Stimulated activated naive CD8-positive, alpha-beta T cell treated with anti-CD3 and anti-CD28 coated beads, Interleukin-15, amount 100 ng/mL, for 72 hours (primary cell): ENCODE results near the gene LIPI.
"Not testable (repeated sequence)": the region's sequence is repeated elsewhere in the genome, so short reads cannot be mapped to it uniquely, and the experiment has no call there.

Experiments used
- ATAC-seq: fragments of 150-1000 bp; cut with Tn5 transposase; 2 replicates; pipeline ENCODE4 v1.10.0; 2021; ENCODE audit warnings: mild to moderate bottlenecking, moderate library complexity
- DNase-seq, 2 donors: peaks; one replicate each; pipeline ENCODE4 v3.0.0; 2021 to 2022
- H3K27ac Mint-ChIP-seq, 2 donors: one replicate each; pipeline ENCODE4 v1.8.0; 2022; ENCODE audit warnings: mild to moderate bottlenecking in 2 of 2, mixed read lengths in 2 of 2, moderate library complexity in 2 of 2
- H3K27me3 Mint-ChIP-seq: one replicate; pipeline ENCODE4 v1.8.0; 2022; ENCODE audit warnings: mixed read lengths
- H3K4me1 Mint-ChIP-seq: one replicate; pipeline ENCODE4 v1.8.0; 2022; ENCODE audit warnings: mild to moderate bottlenecking, mixed read lengths
- H3K4me3 Mint-ChIP-seq, 2 donors: one replicate each; pipeline ENCODE4 v1.8.0; 2022; ENCODE audit warnings: mild to moderate bottlenecking in 2 of 2, mixed read lengths in 2 of 2, moderate library complexity in 1 of 2
- H3K9me3 Mint-ChIP-seq, 2 donors: one replicate each; pipeline ENCODE4 v1.8.0; 2022; ENCODE audit warnings: mixed read lengths in 2 of 2

Gene LIPI

DNA sequence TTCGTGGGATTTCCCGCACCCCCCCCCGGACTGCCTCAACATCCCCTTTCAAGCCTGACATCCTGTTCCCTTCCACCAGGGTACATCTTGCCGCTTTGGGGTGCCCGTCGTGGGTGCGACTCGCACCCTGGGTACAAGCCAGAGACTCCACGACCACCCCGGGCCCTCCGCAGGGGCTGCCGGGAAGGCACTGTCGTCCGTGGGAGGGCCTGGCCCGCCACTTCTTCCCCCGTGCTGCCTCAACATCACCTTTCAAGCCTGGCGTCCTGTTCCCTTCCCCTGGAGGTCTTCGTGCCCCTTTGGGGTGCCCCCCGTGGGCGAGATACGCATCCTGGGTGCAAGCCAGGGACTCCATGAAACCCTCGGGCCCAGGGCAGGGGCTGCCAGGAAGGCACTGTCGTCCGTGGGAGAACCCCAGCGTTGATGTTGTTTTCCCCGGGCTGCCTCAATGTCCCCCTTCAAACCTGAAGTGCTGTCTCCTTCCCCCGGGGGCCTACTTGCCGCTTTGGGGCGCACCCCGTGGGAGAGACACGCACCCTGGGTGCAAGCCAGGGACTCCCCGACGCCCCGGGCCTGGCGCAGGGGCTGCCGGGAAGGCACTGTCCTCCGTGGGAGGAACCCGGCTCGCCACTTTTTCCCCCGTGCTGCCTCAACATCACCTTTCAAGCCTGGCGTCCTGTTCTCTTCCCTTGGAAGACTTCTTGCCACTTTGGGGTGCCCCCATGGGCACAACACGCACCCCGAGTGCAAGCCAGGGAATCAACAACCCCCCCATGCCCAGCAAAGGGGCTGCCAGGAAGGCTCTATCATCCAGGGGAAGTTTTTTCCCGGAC lies 138.6 kb downstream of the LIPI start:
- Mint-ChIP-seq H3K4me1 (no peaks in the 10 kb centered on the region), H3K27me3 (no peaks in the 10 kb centered on the region), H3K4me3 (no peak overlapping the region), H3K27ac (peak overlapping the region in 1 of 2 donors; percentile 59), H3K9me3 (peaks cover 5 to 23% of the 10 kb centered on the region in 2 donors)
- ATAC-seq (no peak), DNase-seq (no peak)

DNA sequence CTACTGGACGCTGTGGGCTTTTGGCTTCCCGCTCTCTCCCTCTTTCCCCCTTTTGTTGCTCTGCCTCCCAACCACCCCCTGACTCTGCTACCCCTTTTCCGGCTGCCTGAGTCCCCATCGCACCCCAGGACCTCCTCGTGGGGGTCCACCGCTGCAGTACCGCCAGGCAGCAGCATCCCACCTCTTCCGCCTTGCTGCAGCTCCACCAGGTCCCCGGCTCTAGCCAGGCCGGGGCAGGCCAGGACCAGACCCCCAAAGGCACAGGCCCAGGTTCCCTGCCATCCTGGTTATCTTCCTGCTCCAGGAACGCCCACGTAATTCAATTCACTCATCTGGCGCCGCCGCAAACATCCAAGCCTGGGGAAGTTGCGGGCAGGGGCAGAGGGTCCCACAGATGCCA lies 139.8 kb downstream of the LIPI start:
- H3K9me3 Mint-ChIP-seq = peaks cover 0 to 15% of the 10 kb centered on the region in 2 donors

DNA sequence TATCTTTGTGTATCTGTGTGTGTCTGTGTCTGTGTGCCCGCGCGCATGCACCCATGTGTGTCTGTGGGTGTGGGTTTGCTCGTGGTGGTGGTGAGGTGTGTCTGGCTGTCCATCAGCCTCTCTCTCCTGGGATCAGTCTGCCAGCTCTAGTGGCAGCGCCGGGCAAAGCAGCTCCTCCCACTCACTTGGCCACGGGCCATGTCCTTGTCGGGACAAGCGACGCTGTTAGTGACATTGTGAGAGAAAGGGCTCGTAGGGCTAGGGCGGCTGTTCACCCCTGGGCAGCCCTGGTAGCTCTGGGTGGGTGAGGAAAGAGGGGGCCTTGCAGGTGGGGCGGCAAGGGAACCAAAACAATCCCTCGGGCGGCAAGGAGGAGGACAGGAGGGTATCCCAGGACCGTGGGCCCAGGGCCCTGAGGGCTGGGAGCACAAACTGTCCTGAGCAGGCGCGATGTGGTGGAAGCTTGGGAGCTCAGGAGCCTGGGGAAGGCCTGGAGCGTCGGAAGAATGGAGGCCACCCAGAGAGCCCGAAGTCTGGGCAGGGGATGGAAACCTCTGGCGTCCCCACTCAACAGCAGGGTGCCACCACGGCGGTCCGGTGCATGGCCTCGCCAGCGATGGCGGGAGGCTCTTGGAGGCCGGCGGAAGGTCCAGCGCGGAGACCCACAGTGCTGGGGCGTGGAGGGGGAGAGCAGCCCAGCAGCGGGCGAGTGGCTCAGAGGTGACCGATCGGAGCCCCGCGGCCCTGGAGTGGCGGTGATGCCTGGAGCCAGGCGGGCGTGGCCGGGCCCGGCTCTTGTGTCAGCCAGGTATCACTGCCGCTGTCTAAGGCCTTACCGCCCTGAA lies 140.5 kb downstream of the LIPI start:
- Mint-ChIP-seq H3K27ac (peak overlapping the region; percentile 17 to 19), H3K4me1 (no peaks in the 10 kb centered on the region)
- ATAC-seq = peak; percentile 61

More for the DNA sequence above, 139.8 kb downstream of the LIPI start:
- no peak for DNase-seq
- H3K4me1 Mint-ChIP-seq = no peaks in the 10 kb centered on the region
- no peak for ATAC-seq
- H3K4me3 Mint-ChIP-seq = no peak overlapping the region
- no peaks in the 10 kb centered on the region for H3K27me3 Mint-ChIP-seq
- no peak overlapping the region for H3K27ac Mint-ChIP-seq

DNA sequence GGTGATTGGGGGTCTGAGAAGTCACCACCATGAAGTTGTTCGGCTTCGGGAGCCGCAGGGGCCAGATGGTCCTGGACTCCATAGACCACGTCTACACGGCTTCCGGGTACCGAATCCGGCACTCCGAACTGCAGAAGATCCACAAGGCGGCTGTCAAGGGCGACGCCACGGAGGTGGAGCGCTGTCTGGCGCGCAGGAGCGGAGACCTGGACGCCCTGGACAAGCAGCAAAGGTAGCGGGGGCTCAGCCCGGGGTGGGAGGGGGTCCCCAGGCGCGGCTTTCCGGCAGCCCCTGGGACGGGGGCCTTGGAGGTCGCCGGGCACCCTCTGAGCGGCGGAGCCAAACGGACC lies 146.5 kb downstream of the LIPI start:
- ATAC-seq (no peak), DNase-seq (no peak)
- H3K4me3 Mint-ChIP-seq = no peak overlapping the region
- no peaks in the 10 kb centered on the region for H3K9me3 Mint-ChIP-seq
- no peaks in the 10 kb centered on the region for H3K27me3 Mint-ChIP-seq
- H3K27ac Mint-ChIP-seq = peak overlapping the region in 1 of 2 donors; percentile 59
- no peaks in the 10 kb centered on the region for H3K4me1 Mint-ChIP-seq

More for the DNA sequence above, 140.5 kb downstream of the LIPI start:
- H3K27me3 Mint-ChIP-seq = no peaks in the 10 kb centered on the region
- DNase-seq = no peak
- peaks cover 0 to 9% of the 10 kb centered on the region in 2 donors for H3K9me3 Mint-ChIP-seq
- H3K4me3 Mint-ChIP-seq = no peak overlapping the region

DNA sequence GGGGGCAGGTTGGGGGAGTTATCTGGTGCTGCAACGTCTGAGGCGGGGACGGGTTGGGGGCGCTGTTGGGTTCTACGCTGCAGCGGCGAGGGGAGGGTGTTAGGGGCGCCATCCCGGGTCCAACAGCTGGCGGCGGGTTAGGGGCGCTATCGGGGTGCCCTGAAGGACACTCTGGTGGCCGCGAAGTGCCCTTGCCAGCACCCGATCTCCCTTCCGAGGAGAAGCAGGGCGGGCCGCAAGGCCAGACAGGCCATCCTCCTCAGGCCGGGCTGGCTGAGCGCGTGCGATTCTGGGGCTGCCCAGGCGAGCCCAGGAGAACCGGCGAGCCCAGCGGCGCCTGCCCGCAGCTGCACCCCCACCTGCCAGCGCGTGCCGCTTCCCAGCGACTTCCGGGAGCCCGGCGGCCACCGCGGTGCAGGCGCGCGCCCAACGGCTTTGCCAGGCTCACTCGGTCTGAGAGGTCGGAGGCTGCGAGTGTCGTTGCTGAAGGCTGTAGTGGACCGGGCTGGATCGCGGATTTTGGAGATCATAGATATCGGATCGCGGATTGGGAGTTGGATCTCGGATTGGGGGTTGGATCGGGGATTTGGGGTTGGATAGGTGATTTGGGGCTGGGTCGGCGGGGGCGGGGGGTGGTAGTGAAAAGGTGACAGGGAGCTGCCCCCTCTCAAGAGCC lies 147.0 kb downstream of the LIPI start:
- peak; percentile 10 for ATAC-seq
- peak overlapping the region in 1 of 2 donors; percentile 59 for H3K27ac Mint-ChIP-seq
- not testable (repeated sequence) for H3K4me3 Mint-ChIP-seq, H3K4me1 Mint-ChIP-seq, H3K27me3 Mint-ChIP-seq, H3K9me3 Mint-ChIP-seq, DNase-seq

DNA sequence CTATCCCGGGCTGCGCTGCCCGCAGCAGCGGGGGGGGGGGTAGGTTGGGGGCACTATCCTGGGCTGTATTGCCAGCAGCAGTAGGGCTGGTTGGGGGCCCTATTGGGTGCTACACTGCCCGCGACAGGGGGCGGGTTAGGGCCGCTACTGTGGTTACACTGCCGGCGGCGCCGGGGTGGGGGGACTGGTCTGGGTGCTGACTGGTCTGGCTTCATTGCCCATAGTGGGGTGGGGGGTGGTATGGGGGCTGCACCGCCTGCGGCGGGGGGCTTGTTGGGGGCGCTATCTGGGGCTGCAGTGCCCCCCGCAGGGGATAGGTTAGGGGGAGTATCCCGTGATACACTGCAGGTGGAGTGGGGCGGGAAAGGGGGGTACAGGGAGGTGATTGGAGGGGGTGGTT lies 148.1 kb downstream of the LIPI start:
- not testable (repeated sequence) for H3K4me1 Mint-ChIP-seq, DNase-seq, H3K9me3 Mint-ChIP-seq, H3K27me3 Mint-ChIP-seq, H3K4me3 Mint-ChIP-seq, H3K27ac Mint-ChIP-seq
- ATAC-seq = peak; percentile 52

DNA sequence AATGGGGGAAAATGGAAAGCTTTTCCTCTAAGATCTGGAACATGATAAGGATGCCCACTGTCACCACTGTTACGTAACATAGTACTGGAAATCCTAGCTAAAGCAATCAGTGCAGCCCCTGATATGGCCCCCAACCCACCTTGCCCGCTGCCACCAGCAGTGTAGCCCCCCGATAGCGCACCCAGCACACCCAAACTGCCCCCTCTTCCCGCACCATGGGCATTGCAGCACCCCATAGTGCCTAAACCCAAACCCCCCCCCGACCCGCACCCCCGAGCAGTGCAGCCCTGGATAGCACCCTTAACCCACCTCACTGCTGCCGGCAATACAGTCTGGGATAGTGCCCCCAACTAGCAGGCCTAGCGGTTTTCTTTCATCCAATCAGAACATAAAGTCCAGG lies 148.9 kb downstream of the LIPI start:
- not testable (repeated sequence) for H3K27me3 Mint-ChIP-seq, H3K4me1 Mint-ChIP-seq, H3K27ac Mint-ChIP-seq, H3K9me3 Mint-ChIP-seq, H3K4me3 Mint-ChIP-seq, DNase-seq, ATAC-seq

DNA sequence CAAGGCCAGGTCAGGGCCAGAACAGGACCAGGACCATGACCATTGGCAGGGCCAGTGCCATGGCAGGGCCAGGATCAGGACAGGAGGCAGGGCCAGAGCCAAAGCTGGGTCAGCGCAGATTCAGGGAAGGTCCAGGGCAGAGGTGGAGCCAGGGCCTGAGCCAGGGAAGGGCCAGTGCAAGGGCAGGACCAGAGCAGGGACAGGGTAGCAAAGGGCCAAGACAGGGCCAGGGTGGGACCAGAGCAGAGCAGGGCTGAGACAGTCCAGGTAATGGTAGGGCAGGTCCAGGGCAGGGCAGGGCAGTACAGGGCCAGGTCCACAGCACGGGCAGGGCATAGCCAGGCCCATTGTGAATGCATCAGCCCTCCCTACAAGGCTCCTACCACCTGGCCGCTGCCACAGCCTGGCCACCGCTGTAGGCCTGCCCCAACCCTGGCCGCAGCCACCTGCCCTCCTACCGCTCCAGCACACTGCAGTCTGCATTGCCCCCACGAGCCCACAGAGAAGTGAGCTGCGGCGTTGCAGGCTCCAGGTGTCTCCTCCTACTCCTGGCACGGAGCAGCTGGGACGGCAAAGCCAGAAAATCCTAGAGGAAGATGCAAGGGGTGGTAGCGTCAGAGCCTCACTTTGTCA lies 151.6 kb downstream of the LIPI start:
- DNase-seq = not testable (repeated sequence)
- peak; percentile 19 for ATAC-seq

More for the DNA sequence above, 151.6 kb downstream of the LIPI start:
- H3K4me3 Mint-ChIP-seq, H3K4me1 Mint-ChIP-seq, H3K9me3 Mint-ChIP-seq, H3K27ac Mint-ChIP-seq, H3K27me3 Mint-ChIP-seq: not testable (repeated sequence)
